ENCODE results near the gene TSPAN15.

TSPAN15 gene

DNA sequence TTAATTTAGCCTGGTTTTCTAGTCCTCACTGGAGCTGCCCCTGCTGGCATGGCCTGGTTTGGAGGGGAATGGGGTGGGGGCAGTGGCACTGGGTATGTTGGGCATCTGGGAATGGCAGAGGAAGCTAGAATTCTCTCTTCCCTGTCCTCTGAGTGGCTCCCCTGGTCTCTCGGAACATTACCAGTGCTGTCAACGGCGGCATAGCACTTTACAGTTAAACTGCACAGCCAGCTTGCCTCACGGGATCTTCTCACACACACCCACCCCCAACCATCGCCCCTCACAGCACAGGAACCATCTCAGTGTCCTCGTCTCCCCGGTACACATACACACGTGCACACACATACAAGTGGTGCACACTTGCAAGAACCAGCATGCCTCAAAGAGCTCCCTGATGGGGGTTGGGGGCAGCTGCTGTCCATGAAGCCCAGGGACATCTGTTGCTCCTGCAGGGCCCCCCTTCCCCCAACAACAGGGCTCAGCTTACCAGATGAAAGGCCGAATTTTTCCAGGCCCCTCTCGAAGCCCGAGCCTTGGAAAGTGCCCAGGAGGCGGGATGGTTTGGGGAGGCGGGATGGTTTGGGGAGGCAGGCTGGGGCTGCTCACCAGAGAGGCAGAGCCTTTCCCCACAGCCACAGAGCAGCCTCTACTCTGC lies 41.0 kb downstream of the TSPAN15 start:
- H3K4me3 ChIP-seq (ENCODE audit: low read depth, low read length): no peak overlapping the region
- TF ChIP-seq, protein P1, sequence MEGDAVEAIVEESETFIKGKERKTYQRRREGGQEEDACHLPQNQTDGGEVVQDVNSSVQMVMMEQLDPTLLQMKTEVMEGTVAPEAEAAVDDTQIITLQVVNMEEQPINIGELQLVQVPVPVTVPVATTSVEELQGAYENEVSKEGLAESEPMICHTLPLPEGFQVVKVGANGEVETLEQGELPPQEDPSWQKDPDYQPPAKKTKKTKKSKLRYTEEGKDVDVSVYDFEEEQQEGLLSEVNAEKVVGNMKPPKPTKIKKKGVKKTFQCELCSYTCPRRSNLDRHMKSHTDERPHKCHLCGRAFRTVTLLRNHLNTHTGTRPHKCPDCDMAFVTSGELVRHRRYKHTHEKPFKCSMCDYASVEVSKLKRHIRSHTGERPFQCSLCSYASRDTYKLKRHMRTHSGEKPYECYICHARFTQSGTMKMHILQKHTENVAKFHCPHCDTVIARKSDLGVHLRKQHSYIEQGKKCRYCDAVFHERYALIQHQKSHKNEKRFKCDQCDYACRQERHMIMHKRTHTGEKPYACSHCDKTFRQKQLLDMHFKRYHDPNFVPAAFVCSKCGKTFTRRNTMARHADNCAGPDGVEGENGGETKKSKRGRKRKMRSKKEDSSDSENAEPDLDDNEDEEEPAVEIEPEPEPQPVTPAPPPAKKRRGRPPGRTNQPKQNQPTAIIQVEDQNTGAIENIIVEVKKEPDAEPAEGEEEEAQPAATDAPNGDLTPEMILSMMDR (IDR thresholded peaks at IDR 0.05; ENCODE audit: borderline replicate concordance, insufficient read depth, low read depth, low read length): no peak

DNA sequence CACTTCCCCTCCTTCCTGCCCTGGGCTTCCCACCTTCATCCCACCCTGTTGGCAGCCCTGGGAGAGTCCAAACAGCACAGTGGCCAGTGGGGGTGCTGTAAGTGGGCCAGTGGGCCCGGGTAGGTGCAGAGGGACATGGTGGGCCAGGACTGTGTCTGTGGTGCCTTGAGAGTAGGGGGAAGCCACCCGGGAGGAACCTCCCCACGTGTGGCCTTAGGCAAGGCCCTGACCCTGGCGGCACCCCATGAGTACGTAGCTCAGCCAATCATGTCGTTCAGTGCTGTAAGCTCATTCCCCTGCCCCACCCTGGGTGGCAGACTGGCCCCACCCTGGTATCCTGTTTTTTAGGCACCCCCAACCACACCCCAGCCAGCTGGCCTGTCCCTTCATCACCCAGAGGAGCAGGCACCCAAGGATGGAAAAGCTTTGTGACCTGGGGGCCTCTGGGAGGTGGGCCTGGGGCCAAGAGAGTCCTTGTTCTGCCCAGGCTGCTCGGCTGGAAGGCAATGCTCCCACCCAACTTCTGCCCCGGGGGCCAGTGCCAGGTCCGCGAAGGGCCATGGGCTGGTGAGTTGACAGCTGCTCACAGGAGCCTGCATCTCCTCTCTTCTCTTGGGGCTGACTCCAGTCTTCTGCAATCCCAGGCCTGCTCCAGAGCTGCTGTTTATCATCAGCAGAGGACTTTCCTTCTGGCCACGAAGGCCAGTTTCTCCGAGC lies 41.6 kb downstream of the TSPAN15 start:
- TF ChIP-seq, protein P1 (IDR thresholded peaks at IDR 0.05; ENCODE audit: borderline replicate concordance, insufficient read depth, low read depth, low read length): no peak
- H3K4me3 ChIP-seq (ENCODE audit: low read depth, low read length): no peak overlapping the region

DNA sequence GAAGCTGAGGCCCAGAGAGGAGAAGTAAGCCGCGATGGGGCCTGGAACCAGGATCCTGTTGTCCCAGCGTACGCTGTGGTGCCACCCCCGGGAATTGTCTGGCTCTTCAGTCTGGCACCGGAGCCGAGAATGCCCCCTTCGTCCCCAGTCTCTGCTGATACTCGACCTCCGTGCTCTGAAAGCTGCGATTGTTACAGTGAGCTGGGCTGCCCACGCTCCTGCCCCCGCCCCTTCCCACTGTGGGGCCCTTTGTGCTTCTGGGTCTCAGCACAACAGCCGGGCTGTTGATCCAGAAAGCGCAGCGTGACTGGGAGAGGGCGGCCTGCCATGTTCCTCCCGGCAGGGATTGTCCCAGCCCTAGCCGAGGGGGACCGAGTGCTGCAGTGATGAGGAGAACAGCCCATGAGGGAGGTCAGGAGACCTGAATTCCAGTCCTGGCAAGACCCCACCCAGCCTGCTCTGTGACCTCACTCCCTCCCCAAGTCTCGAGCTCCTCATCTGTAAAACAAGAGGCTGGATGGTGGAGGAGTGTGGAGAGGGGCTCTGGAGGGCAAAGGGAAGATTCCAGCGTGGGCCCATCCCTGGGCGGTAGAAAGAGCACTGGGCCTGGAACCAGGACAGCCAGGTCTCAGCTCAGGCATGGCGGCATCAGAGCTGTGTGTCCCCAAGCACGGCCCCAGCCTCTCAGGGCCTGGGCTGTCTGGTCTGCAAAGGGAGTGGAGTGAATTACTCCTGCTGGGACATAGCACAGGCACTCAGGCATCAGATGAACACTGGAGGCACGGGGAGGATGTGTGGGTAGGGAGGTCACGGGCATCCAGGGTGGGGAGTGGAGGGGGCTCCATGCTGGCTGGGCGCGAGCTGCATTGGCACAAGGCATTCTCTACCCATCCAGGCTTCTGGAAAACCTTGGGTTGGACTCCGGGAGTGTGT lies 43.6 kb downstream of the TSPAN15 start:
- no peak overlapping the region for H3K4me3 ChIP-seq (ENCODE audit: low read depth, low read length)
- TF ChIP-seq, protein P1 (IDR thresholded peaks at IDR 0.05; ENCODE audit: borderline replicate concordance, insufficient read depth, low read depth, low read length): no peak

DNA sequence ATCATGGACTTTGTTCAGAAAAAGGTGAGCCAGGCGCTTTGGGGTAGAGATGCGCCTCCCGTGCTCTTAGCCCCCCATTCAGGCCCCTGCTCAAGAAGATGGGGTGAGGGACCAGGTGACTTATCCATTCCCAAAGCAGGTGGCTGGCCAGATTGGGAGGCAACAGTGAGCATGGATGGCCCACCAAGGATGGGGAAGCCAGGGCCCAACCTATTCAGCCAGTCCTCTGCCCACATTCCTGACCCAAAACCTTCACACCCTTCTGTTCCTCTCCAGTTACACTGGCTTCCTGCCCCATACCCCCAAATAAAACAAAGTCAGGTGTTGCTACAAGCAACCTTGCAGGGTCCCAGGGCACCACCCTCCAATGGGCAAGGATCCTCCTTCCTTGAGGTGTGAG lies 44.4 kb downstream of the TSPAN15 start:
- no peak overlapping the region for H3K4me3 ChIP-seq (ENCODE audit: low read depth, low read length)
- TF ChIP-seq, protein P1 (IDR thresholded peaks at IDR 0.05; ENCODE audit: borderline replicate concordance, insufficient read depth, low read depth, low read length): no peak

DNA sequence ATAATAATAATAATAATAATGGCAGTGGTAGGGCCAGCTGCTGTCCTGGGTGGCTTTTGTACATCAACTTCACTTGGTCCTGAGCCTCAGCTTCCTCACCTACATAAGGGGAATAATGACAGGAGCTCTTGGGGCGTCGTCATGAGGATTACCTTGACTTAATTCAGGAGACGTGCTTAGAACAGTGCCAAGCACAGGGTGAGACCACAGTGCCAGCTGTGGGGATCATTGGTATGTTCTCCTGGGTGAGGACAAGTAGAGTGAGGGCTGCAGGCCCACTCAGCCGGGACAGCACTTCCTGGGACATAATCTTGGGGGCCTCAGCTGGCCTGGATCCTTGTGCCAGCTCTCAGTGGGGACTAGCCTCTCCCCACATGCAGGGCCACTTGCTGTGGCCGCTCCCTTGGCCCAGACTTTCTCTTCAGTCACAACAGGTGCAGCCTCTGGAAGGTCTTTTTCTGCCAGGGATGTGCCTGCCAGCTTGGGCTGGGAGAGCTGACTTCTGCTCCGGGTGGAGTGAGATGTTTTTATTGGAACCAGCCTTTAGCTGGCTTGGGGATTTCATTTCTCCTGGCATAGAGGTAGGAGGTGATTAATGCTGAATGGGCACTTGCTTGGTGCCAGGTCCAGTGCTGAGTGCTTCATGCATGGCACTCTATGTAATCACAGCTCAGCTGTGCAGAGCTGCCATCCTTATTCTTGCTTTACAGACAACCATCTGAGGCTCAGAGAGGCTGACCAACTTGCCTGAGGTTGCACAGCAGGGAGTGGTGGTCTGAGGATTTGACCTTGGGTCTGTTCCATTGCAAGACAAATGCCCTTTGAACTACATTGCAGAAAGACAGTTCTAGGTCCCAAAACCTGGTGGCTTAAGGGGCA lies 45.3 kb downstream of the TSPAN15 start:
- TF ChIP-seq, protein P1 (IDR thresholded peaks at IDR 0.05; ENCODE audit: borderline replicate concordance, insufficient read depth, low read depth, low read length): no peak
- H3K4me3 ChIP-seq (ENCODE audit: low read depth, low read length): no peak overlapping the region

DNA sequence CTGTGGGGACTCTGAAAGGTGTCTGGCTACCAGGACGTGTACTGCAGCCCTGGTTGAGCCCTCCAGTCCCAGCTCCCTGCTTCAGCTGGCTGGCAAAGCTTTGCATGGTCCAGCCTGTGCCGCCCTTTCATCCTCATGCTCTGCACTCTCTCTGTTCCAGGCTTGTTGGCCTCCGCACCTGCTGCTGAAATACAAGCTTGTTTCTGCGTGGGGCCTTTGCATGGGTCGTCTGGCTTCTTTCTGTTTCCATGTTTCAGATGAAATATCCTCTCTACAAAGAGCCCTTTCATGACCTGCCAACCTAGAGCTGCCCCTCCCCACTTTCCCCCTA lies 45.9 kb downstream of the TSPAN15 start:
- H3K4me3 ChIP-seq (ENCODE audit: low read depth, low read length): no peak overlapping the region
- TF ChIP-seq, protein P1 (IDR thresholded peaks at IDR 0.05; ENCODE audit: borderline replicate concordance, insufficient read depth, low read depth, low read length): no peak
